Measurements from ENCODE around the gene DOCK10.

- no peak for TF ChIP-seq CTCF (IDR thresholded peaks at IDR 0.05; ENCODE audit: poor library complexity)
- no peak for TF ChIP-seq EZH2phosphoT487 (IDR thresholded peaks at IDR 0.05; ENCODE audit: low read depth, severe bottlenecking, unreplicated experiment)
Measured at GRCh38 chr2:225041207-225041850, 939 bp downstream of the DOCK10 start.
